Nephron (organoid): ENCODE data around the gene ASCC1.
A peak's percentile ranks its signal among the peaks of the same experiment; 100 is the strongest.
"Not testable (repeated sequence)": the region's sequence is repeated elsewhere in the genome, so short reads cannot be mapped to it uniquely, and the experiment has no call there.

Source experiments
- H3K27ac Mint-ChIP-seq, 3 experiments: 2 replicates each; pipeline ENCODE4 v1.8.0; 2020; ENCODE audit warnings: mixed read lengths in 3 of 3, mild to moderate bottlenecking in 2 of 3, moderate library complexity in 1 of 3
- H3K27me3 Mint-ChIP-seq: 2 replicates; pipeline ENCODE4 v1.8.0; 2021; ENCODE audit warnings: low read depth, mild to moderate bottlenecking, moderate library complexity, mixed read lengths
- H3K36me3 Mint-ChIP-seq: 2 replicates; pipeline ENCODE4 v1.8.0; 2020; ENCODE audit warnings: low read depth, mixed read lengths
- H3K4me1 Mint-ChIP-seq: 2 replicates; pipeline ENCODE4 v1.8.0; 2020; ENCODE audit warnings: mixed read lengths
- H3K4me3 Mint-ChIP-seq, 3 experiments: 2 replicates each; pipeline ENCODE4 v1.8.0; 2020; ENCODE audit warnings: mild to moderate bottlenecking in 3 of 3, mixed read lengths in 3 of 3, moderate library complexity in 2 of 3
- H3K9me3 Mint-ChIP-seq: 2 replicates; pipeline ENCODE4 v1.8.0; 2020; ENCODE audit warnings: mixed read lengths
- TF ChIP-seq, protein P1 (sequence below), 3 experiments: fragments of 200-600 bp; sonication (generic); IDR thresholded peaks; one replicate each; pipeline ENCODE4 v1.5.0; 2021; ENCODE audit warnings: antibody characterized with exemption in 3 of 3; ENCODE audit not compliant: unreplicated experiment in 3 of 3

Gene ASCC1

DNA sequence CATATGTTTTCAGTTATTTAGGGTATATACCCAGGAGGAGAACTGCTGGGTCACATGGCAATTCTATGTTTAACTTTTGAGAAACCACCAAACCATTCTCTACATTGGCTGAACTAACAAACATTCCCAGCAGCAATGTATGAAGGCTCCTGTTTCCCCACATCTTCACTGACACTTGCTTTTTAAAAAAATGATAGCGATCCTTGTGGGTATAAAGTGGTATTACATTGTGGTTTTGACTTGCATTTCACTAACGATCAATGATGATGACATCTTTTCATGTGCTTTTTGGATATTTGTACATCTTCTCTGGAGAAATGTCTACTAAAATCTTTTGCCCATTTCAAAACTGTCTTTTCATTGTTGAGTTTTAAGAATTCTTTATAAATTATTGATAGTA lies 51.5 kb downstream of the ASCC1 start:
- H3K9me3 Mint-ChIP-seq, result no peaks in the 10 kb centered on the region
- H3K27me3 Mint-ChIP-seq, result no peaks in the 10 kb centered on the region
- no peak overlapping the region for H3K4me3 Mint-ChIP-seq
- TF ChIP-seq, protein P1, sequence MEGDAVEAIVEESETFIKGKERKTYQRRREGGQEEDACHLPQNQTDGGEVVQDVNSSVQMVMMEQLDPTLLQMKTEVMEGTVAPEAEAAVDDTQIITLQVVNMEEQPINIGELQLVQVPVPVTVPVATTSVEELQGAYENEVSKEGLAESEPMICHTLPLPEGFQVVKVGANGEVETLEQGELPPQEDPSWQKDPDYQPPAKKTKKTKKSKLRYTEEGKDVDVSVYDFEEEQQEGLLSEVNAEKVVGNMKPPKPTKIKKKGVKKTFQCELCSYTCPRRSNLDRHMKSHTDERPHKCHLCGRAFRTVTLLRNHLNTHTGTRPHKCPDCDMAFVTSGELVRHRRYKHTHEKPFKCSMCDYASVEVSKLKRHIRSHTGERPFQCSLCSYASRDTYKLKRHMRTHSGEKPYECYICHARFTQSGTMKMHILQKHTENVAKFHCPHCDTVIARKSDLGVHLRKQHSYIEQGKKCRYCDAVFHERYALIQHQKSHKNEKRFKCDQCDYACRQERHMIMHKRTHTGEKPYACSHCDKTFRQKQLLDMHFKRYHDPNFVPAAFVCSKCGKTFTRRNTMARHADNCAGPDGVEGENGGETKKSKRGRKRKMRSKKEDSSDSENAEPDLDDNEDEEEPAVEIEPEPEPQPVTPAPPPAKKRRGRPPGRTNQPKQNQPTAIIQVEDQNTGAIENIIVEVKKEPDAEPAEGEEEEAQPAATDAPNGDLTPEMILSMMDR (IDR thresholded peaks at IDR 0.05; ENCODE audit: unreplicated experiment in 3 of 3), result no peak
- H3K27ac Mint-ChIP-seq, result no peak overlapping the region
- no peaks in the 10 kb centered on the region for H3K4me1 Mint-ChIP-seq
- peaks cover 36% of the 10 kb centered on the region for H3K36me3 Mint-ChIP-seq

DNA sequence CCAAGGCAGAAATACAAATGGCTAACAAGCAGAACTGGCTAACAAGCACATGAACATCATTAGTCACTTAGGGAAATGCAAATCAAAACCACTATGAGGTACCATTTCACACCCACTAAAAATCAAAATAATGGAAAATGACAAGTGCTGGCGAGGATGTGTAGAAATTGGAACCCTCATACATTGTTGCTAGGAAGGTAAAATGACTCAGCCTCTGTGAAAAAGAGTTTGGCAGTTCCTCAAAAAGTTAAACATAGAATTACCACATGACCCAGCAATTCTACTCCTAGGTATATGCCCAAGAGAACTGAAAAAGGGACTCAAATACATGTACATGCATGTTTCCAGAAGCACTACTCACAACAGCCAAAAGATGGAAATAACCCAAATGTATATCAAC lies 53.1 kb downstream of the ASCC1 start:
- no peak overlapping the region for H3K27ac Mint-ChIP-seq
- no peak overlapping the region for H3K4me3 Mint-ChIP-seq
- H3K4me1 Mint-ChIP-seq, result peaks cover 7% of the 10 kb centered on the region
- H3K27me3 Mint-ChIP-seq, result no peaks in the 10 kb centered on the region
- H3K36me3 Mint-ChIP-seq, result peaks cover 25% of the 10 kb centered on the region
- TF ChIP-seq, protein P1 (IDR thresholded peaks at IDR 0.05; ENCODE audit: unreplicated experiment in 3 of 3), result no peak
- H3K9me3 Mint-ChIP-seq, result no peaks in the 10 kb centered on the region

GRCh38 chr10:72158176-72158575 lies 57.9 kb downstream of the ASCC1 start:
- peak overlapping the region in 2 of 3 experiments; percentile 0 to 64 for H3K27ac Mint-ChIP-seq
- H3K36me3 Mint-ChIP-seq, result peaks cover 25% of the 10 kb centered on the region
- no peak overlapping the region for H3K4me3 Mint-ChIP-seq
- TF ChIP-seq, protein P1 (IDR thresholded peaks at IDR 0.05; ENCODE audit: unreplicated experiment in 3 of 3), result no peak
- H3K9me3 Mint-ChIP-seq, result no peaks in the 10 kb centered on the region
- H3K4me1 Mint-ChIP-seq, result peaks cover 7% of the 10 kb centered on the region
- H3K27me3 Mint-ChIP-seq, result no peaks in the 10 kb centered on the region

GRCh38 chr10:72156223-72156622 lies 59.9 kb downstream of the ASCC1 start:
- Mint-ChIP-seq H3K4me3 (no peak overlapping the region), H3K27me3 (no peaks in the 10 kb centered on the region), H3K36me3 (peaks cover 23% of the 10 kb centered on the region), H3K27ac (no peak overlapping the region), H3K9me3 (no peaks in the 10 kb centered on the region), H3K4me1 (peaks cover 7% of the 10 kb centered on the region)
- TF ChIP-seq, protein P1 (IDR thresholded peaks at IDR 0.05; ENCODE audit: unreplicated experiment in 3 of 3), result no peak

DNA sequence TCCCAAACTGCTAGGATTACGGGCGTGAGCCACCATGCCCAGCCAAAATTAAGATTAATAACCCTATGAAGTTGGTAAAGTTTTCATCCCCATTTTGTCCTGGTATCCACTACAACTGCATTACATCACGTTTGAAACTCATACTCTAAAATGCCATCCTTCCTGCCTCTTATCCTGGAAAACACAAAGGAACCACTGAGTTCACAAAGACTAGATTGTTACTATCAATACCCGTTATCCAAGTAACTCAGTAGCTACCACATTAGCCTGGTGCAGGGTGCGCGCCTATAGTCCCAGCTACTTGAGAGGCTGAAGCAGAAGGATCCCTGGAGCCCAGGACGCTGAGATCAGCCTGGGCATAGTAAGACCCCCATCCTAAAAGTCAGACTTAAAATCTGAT lies 63.8 kb downstream of the ASCC1 start:
- no peak overlapping the region for H3K27ac Mint-ChIP-seq
- no peaks in the 10 kb centered on the region for H3K4me1 Mint-ChIP-seq
- TF ChIP-seq, protein P1 (IDR thresholded peaks at IDR 0.05; ENCODE audit: unreplicated experiment in 3 of 3), result no peak
- no peak overlapping the region for H3K4me3 Mint-ChIP-seq
- peaks cover 28% of the 10 kb centered on the region for H3K36me3 Mint-ChIP-seq
- no peaks in the 10 kb centered on the region for H3K9me3 Mint-ChIP-seq
- no peaks in the 10 kb centered on the region for H3K27me3 Mint-ChIP-seq

DNA sequence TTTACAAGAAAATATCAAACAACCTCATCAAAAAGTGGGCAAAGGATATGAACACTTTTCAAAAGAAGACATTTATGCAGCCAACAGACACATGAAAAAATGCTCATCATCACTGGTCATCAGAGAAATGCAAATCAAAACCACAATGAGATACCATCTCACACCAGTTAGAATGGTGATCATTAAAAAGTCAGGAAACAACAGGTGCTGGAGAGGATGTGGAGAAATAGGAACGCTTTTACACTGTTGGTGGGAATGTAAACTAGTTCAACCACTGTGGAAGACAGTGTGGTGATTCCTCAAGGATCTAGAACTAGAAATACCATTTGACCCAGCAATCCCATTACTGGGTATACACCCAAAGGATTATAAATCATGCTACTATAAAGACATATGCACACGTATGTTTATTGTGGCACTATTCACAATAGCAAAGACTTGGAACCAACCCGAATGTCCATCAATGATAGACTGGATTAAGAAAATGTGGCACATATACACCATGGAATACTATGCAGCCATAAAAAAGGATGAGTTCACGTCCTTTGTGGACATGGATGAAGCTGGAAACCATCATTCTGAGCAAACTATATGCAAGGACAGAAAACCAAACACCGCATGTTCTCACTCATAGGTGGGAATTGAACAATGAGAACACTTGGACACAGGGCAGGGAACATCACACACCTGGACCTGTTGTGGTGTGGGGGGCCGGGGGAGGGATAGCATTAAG lies 65.2 kb downstream of the ASCC1 start:
- not testable (repeated sequence) for H3K9me3 Mint-ChIP-seq, H3K27ac Mint-ChIP-seq, H3K27me3 Mint-ChIP-seq, H3K4me1 Mint-ChIP-seq, H3K4me3 Mint-ChIP-seq
- H3K36me3 Mint-ChIP-seq, result peaks cover 22% of the 10 kb centered on the region

- not testable (repeated sequence) for H3K27me3 Mint-ChIP-seq, H3K27ac Mint-ChIP-seq, H3K4me3 Mint-ChIP-seq, H3K9me3 Mint-ChIP-seq, H3K4me1 Mint-ChIP-seq
- H3K36me3 Mint-ChIP-seq, result peaks cover 22% of the 10 kb centered on the region
These were observed 68.8 kb downstream of the ASCC1 start for GRCh38 chr10:72147324-72147584.
